Peyer's patch (tissue), 4 donors: ENCODE results near the gene FSCB. TPM values are rescaled to one million over a fixed set of nuclear protein-coding genes. Genes with fewer than 3 reads are reported as not detected.

Source experiments
- DNase-seq, 3 donors: peaks; one replicate each; pipeline ENCODE4 v3.0.0-alpha.2; 2017 to 2019
- H3K27ac ChIP-seq, 4 donors: fragments of 200-600 bp; sonication (generic); one replicate each; pipeline ENCODE4 v1.5.1; 2016 to 2019
- H3K27me3 ChIP-seq, 2 donors: fragments of 200-600 bp; sonication (generic); one replicate each; pipeline ENCODE4 v1.5.1; 2019
- H3K36me3 ChIP-seq, 3 donors: fragments of 200-600 bp; sonication (generic); one replicate each; pipeline ENCODE4 v1.5.1; 2016 to 2019
- H3K4me1 ChIP-seq, 4 donors: fragments of 200-600 bp; sonication (generic); one replicate each; pipeline ENCODE4 v1.5.1; 2016 to 2019
- H3K4me3 ChIP-seq, 4 donors: fragments of 200-600 bp; sonication (generic); 1 replicate in 3 of 4; 2 replicates in 1 of 4; pipeline ENCODE4 v1.5.1; 2016 to 2019; ENCODE audit warnings: mild to moderate bottlenecking in 1 of 4
- H3K9me3 ChIP-seq, 4 donors: fragments of 200-600 bp; sonication (generic); one replicate each; pipeline ENCODE4 v1.5.1; 2016 to 2019; ENCODE audit warnings: mild to moderate bottlenecking in 1 of 4
- POLR2A ChIP-seq, 2 donors: fragments of 450-650 bp; IDR thresholded peaks; one replicate each; pipeline ENCODE4 v1.5.1; 2017; ENCODE audit warnings: antibody characterized with exemption in 2 of 2, mild to moderate bottlenecking in 2 of 2, moderate library complexity in 2 of 2
- total RNA-seq, 4 donors: library from RNA; depleted of rRNA; stranded (reverse); fragments of >200 nt; gene quantifications; one replicate each; pipeline ENCODE4 v1.1.0, GENCODE V29; 2016
- TF ChIP-seq, protein P1 (sequence below), 6 experiments: fragments of 450-650 bp in 4 of 6; fragments of 200-600 bp in 2 of 6; sonication (generic) in 1 of 6; IDR thresholded peaks; one replicate each; pipeline ENCODE4 v1.5.1; 2017 to 2019; ENCODE audit warnings: antibody characterized with exemption in 6 of 6, mild to moderate bottlenecking in 3 of 6, moderate library complexity in 1 of 6

Gene FSCB
- total RNA-seq, 4 donors from 2014 or later: 0.54 TPM; not detected in 3

DNA sequence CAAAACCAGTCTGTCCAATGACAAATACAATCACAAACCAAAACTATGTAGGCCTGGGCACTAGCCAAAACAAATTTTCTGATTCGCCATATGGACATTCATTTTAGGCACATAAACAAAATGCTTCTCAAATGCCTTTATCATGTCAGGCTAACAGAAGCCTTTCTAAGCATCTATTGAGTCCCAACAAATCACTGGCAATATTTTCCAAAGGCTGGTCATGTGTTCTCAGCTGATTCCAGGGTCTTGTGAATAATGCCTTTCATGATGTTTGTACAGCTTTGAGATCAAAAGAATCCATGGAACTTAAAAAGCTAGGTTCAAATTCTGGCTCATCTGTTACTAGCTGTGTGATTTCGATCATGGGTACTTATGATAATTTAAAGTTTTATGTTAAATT, 16.1 kb downstream of the FSCB start:
- no peak for DNase-seq
- H3K27ac ChIP-seq: no peak overlapping the region

DNA sequence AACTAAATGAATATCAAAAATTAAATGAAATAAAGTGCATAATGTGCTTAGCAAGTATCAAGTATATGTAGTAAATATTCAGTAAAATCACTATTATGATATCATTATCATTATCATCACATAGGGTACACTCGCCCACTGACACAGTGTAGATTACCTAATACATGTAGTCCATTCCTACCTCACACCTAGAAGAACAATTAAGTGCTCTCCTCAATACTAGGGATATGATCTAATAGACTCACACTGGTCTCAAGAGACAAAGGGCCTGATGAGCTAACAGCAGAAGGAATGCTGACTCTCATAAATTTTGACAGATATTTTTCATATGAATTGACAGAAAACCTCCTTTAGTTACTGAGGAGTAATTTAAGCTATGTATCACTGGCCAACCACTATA, 29.1 kb downstream of the FSCB start:
- TF ChIP-seq POLR2A (IDR thresholded peaks at IDR 0.05): no peak
- TF ChIP-seq, protein P1, sequence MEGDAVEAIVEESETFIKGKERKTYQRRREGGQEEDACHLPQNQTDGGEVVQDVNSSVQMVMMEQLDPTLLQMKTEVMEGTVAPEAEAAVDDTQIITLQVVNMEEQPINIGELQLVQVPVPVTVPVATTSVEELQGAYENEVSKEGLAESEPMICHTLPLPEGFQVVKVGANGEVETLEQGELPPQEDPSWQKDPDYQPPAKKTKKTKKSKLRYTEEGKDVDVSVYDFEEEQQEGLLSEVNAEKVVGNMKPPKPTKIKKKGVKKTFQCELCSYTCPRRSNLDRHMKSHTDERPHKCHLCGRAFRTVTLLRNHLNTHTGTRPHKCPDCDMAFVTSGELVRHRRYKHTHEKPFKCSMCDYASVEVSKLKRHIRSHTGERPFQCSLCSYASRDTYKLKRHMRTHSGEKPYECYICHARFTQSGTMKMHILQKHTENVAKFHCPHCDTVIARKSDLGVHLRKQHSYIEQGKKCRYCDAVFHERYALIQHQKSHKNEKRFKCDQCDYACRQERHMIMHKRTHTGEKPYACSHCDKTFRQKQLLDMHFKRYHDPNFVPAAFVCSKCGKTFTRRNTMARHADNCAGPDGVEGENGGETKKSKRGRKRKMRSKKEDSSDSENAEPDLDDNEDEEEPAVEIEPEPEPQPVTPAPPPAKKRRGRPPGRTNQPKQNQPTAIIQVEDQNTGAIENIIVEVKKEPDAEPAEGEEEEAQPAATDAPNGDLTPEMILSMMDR (IDR thresholded peaks at IDR 0.05): no peak
- Histone ChIP-seq H3K36me3 (no peaks in the 10 kb centered on the region), H3K4me1 (no peaks in the 10 kb centered on the region), H3K27ac (no peak overlapping the region), H3K9me3 (no peaks in the 10 kb centered on the region), H3K27me3 (no peaks in the 10 kb centered on the region), H3K4me3 (no peak overlapping the region)
- DNase-seq: no peak

More for the DNA sequence above, 16.1 kb downstream of the FSCB start:
- TF ChIP-seq POLR2A (IDR thresholded peaks at IDR 0.05): no peak
- TF ChIP-seq, protein P1 (IDR thresholded peaks at IDR 0.05): no peak
- no peaks in the 10 kb centered on the region for H3K36me3 ChIP-seq
- H3K4me1 ChIP-seq: no peaks in the 10 kb centered on the region
- no peaks in the 10 kb centered on the region for H3K27me3 ChIP-seq
- no peaks in the 10 kb centered on the region for H3K9me3 ChIP-seq
- no peak overlapping the region for H3K4me3 ChIP-seq

DNA sequence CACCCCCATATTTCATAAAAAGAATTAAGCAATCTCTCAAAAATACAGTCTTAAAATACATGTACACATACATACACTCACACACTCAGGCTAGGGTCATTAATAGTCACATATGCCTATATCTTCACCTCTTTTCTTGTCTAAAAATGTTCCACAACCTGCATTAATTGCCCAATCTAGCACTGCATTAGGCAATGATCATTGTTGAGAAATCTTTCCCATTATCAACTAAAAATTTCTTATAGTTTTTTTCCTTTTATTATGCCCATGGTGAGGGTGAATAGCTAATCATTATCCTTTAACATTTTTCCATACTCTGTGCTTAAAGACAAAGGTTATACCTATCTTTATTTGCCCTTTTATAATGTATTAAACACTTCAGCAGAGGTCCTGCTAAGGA, 38.3 kb downstream of the FSCB start:
- H3K36me3 ChIP-seq: no peaks in the 10 kb centered on the region
- H3K4me1 ChIP-seq: no peaks in the 10 kb centered on the region
- H3K9me3 ChIP-seq: no peaks in the 10 kb centered on the region
- DNase-seq: no peak
- TF ChIP-seq POLR2A (IDR thresholded peaks at IDR 0.05): no peak
- TF ChIP-seq, protein P1 (IDR thresholded peaks at IDR 0.05): no peak
- H3K27ac ChIP-seq: no peak overlapping the region
- H3K4me3 ChIP-seq: no peak overlapping the region
- H3K27me3 ChIP-seq: no peaks in the 10 kb centered on the region

DNA sequence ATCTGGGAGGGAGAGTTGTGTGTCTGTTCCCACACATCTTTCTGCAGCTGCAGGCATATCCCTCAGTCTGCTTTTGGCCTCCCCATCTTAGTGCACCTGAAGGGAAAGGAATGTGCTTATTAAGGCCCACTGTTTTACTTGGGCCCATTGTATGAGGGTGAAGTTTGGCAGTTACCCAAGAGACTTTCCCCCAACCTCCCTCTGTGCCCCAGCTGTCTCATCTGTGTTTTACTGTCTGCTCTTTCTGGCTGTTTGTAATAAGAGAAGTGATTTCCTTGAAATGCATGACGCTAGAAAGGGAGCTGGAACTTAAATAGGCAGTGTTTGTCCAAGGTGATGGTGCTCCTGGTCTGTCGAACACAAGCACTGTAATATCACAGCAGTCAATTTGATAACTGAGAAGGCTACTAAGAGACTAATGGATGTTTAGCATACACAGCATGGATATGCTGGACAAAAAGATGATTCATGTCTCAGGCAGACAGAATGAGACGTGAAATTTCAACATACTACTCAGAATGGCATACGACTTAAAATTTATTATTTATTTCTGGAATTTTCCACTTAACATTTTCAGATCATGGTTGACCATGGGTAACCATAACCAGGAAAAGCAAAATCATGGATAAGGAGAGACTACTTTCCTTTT, 43.6 kb downstream of the FSCB start:
- no peaks in the 10 kb centered on the region for H3K4me1 ChIP-seq
- H3K9me3 ChIP-seq: no peaks in the 10 kb centered on the region
- DNase-seq: no peak
- no peaks in the 10 kb centered on the region for H3K27me3 ChIP-seq
- no peak for TF ChIP-seq POLR2A (IDR thresholded peaks at IDR 0.05)
- TF ChIP-seq, protein P1 (IDR thresholded peaks at IDR 0.05): no peak
- no peaks in the 10 kb centered on the region for H3K36me3 ChIP-seq
- no peak overlapping the region for H3K27ac ChIP-seq
- no peak overlapping the region for H3K4me3 ChIP-seq

DNA sequence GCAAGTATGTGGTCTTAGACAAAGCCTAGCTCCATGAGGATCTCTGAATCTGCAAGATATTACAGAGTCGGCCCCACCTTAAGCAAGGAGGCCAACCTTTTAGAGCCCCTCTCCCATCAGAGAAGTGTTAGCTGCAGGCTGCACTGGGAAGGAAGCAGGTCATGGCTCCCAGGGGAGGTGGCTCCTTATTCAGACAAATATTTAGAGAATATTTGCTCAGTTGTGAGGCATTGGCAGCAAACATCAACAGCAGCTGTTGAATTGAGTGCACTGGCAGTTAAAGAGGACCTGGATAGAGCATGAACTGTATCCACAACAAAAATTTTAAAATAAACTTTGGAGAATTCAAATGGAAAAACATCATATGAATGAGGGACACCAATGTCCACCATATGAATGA, 44.7 kb downstream of the FSCB start:
- Histone ChIP-seq H3K4me1 (no peaks in the 10 kb centered on the region), H3K27me3 (no peaks in the 10 kb centered on the region), H3K36me3 (no peaks in the 10 kb centered on the region), H3K4me3 (no peak overlapping the region), H3K27ac (no peak overlapping the region), H3K9me3 (no peaks in the 10 kb centered on the region)
- TF ChIP-seq, protein P1 (IDR thresholded peaks at IDR 0.05): no peak
- TF ChIP-seq POLR2A (IDR thresholded peaks at IDR 0.05): no peak
- DNase-seq: no peak

DNA sequence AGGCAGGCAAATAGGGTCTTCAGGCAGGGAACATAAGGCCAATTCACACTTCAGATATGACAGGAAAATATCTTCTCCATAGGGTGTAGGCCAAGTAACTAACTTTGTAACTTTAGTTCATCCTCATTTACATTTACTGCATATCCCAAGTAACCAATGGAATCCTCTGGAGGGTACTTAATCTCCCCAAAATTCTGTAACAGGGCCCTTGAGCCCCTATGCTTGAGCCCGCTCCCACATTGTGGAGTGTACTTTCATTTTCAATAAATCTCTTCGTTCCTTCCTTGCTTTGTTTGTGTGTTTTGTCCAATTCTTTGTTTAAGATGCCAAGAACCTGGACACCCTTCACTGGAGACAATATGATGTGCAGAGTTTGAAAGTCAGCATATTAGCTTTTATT, 45.3 kb downstream of the FSCB start:
- Histone ChIP-seq H3K27me3 (no peaks in the 10 kb centered on the region), H3K27ac (no peak overlapping the region), H3K9me3 (peaks cover 0 to under 1% (median 0%) of the 10 kb centered on the region in 4 donors), H3K4me3 (no peak overlapping the region), H3K4me1 (no peaks in the 10 kb centered on the region), H3K36me3 (no peaks in the 10 kb centered on the region)
- no peak for DNase-seq
- TF ChIP-seq POLR2A (IDR thresholded peaks at IDR 0.05): no peak
- TF ChIP-seq, protein P1 (IDR thresholded peaks at IDR 0.05): no peak
